Progenitor cell of endocrine pancreas (in vitro differentiated cells): ENCODE measurements around the gene SHANK2. TPM values are rescaled to one million over a fixed set of nuclear protein-coding genes. Genes with fewer than 3 reads are reported as not detected.

Experiments
- DNase-seq: peaks from one replicate; pipeline ENCODE4 v3.0.0; 2021; ENCODE audit warnings: low spot score; ENCODE audit not compliant: unreplicated experiment
- H3K27ac Mint-ChIP-seq: 2 replicates; pipeline ENCODE4 v1.8.0; 2021; ENCODE audit warnings: mild to moderate bottlenecking, moderate library complexity, mixed read lengths
- H3K27me3 Mint-ChIP-seq: 2 replicates; pipeline ENCODE4 v1.8.0; 2021; ENCODE audit warnings: mixed read lengths
- H3K36me3 Mint-ChIP-seq: 2 replicates; pipeline ENCODE4 v1.8.0; 2022; ENCODE audit warnings: mixed read lengths; ENCODE audit not compliant: insufficient read depth
- H3K4me1 Mint-ChIP-seq: 2 replicates; pipeline ENCODE4 v1.8.0; 2021; ENCODE audit warnings: low read depth, mixed read lengths
- H3K4me3 Mint-ChIP-seq: 2 replicates; pipeline ENCODE4 v1.8.0; 2021; ENCODE audit warnings: low read depth, mild to moderate bottlenecking, moderate library complexity, mixed read lengths
- H3K9me3 Mint-ChIP-seq: 2 replicates; pipeline ENCODE4 v1.8.0; 2021; ENCODE audit warnings: low read depth, mixed read lengths
- CTCF ChIP-seq: fragments of 200-600 bp; sonication (generic); IDR thresholded peaks from one replicate; pipeline ENCODE4 v1.5.0; 2021; ENCODE audit warnings: antibody characterized with exemption, mild to moderate bottlenecking; ENCODE audit not compliant: unreplicated experiment
- total RNA-seq: library from RNA; stranded (reverse); gene quantifications from 2 replicates; pipeline ENCODE4 v1.2.1, GENCODE V29; 2021

The SHANK2 gene
- total RNA-seq, 1 donor from 2014 or later = 104 TPM

DNA sequence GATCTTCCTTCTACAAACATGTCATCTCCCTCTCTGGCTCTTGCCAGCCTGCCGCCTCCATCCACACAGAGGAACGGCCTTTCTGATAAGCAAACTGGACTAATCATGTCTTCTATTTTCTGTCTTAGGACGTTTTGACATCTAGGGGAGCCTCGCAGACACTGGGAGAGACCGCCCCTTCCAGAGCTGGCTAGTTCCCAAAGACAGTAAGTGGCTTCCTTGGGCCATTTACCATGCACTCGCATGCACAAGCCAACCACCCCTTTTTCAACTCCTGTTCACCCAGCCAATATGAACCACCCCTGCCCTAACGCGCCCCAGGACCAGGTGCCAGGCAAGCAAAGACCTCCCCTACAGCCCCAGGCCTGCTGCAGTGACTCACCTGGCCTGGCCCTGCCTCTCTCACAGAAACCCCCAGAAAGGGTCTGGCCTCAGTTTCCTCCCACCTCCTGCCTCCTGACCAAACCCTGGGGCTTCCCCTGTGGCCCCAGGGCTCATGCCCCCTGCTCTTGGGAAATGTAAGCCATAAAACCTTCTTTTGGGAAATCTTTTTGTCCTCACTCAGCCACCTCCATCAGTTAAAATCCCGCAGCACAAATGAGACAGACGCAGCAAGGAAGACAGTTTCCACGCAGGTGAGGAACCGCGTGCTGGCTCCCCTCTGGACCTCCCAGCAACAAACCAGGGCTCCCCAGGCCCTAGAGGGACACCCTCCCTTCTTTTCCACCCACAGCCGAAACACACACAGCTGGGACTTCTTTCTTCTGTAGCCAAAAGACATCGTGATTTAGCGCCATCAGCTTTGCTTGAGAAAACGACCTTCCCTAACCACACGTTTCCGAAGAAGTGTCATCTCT lies 38.5 kb downstream of the SHANK2 start:
- peaks cover 1% of the 10 kb centered on the region for H3K4me1 Mint-ChIP-seq
- H3K4me3 Mint-ChIP-seq = no peak overlapping the region
- H3K27ac Mint-ChIP-seq = no peak overlapping the region
- no peak for TF ChIP-seq CTCF
- no peaks in the 10 kb centered on the region for H3K9me3 Mint-ChIP-seq
- no peaks in the 10 kb centered on the region for H3K27me3 Mint-ChIP-seq
- H3K36me3 Mint-ChIP-seq = peaks cover 16% of the 10 kb centered on the region
- no peak for DNase-seq

GRCh38 chr11:71212871-71213559 lies 39.4 kb downstream of the SHANK2 start:
- no peak for DNase-seq
- no peak for TF ChIP-seq CTCF
- no peak overlapping the region for H3K4me3 Mint-ChIP-seq
- no peaks in the 10 kb centered on the region for H3K27me3 Mint-ChIP-seq
- H3K4me1 Mint-ChIP-seq = peaks cover 2% of the 10 kb centered on the region
- no peaks in the 10 kb centered on the region for H3K9me3 Mint-ChIP-seq
- H3K27ac Mint-ChIP-seq = no peak overlapping the region
- peaks cover 20% of the 10 kb centered on the region for H3K36me3 Mint-ChIP-seq

- DNase-seq = no peak
- H3K4me1 Mint-ChIP-seq = peaks cover 13% of the 10 kb centered on the region
- peaks cover 22% of the 10 kb centered on the region for H3K36me3 Mint-ChIP-seq
- H3K27me3 Mint-ChIP-seq = no peaks in the 10 kb centered on the region
- H3K27ac Mint-ChIP-seq = no peak overlapping the region
- H3K9me3 Mint-ChIP-seq = no peaks in the 10 kb centered on the region
- no peak overlapping the region for H3K4me3 Mint-ChIP-seq
- no peak for TF ChIP-seq CTCF
Measured at GRCh38 chr11:71211631-71212030, 40.7 kb downstream of the SHANK2 start.

- Mint-ChIP-seq H3K27me3 (no peaks in the 10 kb centered on the region), H3K36me3 (peaks cover 20% of the 10 kb centered on the region), H3K4me3 (no peak overlapping the region), H3K4me1 (peaks cover 20% of the 10 kb centered on the region), H3K9me3 (no peaks in the 10 kb centered on the region), H3K27ac (no peak overlapping the region)
- DNase-seq = no peak
- no peak for TF ChIP-seq CTCF
Measured at GRCh38 chr11:71210861-71211260, 41.5 kb downstream of the SHANK2 start.

GRCh38 chr11:71209656-71210055 lies 42.7 kb downstream of the SHANK2 start:
- Mint-ChIP-seq H3K27ac (no peak overlapping the region), H3K27me3 (no peaks in the 10 kb centered on the region), H3K9me3 (no peaks in the 10 kb centered on the region), H3K4me3 (no peak overlapping the region), H3K4me1 (peaks cover 21% of the 10 kb centered on the region), H3K36me3 (peaks cover 20% of the 10 kb centered on the region)
- DNase-seq = no peak
- no peak for TF ChIP-seq CTCF
